Mesothelial cell of epicardium (in vitro differentiated cells): ENCODE results near the gene CCDC80. TPM values are rescaled to one million over a fixed set of nuclear protein-coding genes. Genes with fewer than 3 reads are reported as not detected.

ENCODE experiments used
- DNase-seq, 2 experiments: peaks; one replicate each; pipeline ENCODE4 v3.0.0; 2021; ENCODE audit warnings: low spot score in 2 of 2; ENCODE audit not compliant: unreplicated experiment in 2 of 2
- H3K27ac Mint-ChIP-seq: 2 replicates; pipeline ENCODE4 v1.8.0; 2021; ENCODE audit warnings: mixed read lengths
- H3K27me3 Mint-ChIP-seq: 2 replicates; pipeline ENCODE4 v1.8.0; 2021; ENCODE audit warnings: low read depth, mixed read lengths
- H3K36me3 Mint-ChIP-seq: 2 replicates; pipeline ENCODE4 v1.8.0; 2021; ENCODE audit warnings: mixed read lengths
- H3K4me1 Mint-ChIP-seq: 2 replicates; pipeline ENCODE4 v1.8.0; 2021; ENCODE audit warnings: mixed read lengths
- H3K4me3 Mint-ChIP-seq: 2 replicates; pipeline ENCODE4 v1.8.0; 2021; ENCODE audit warnings: mild to moderate bottlenecking, moderate library complexity, mixed read lengths
- H3K9me3 Mint-ChIP-seq: 2 replicates; pipeline ENCODE4 v1.8.0; 2021; ENCODE audit warnings: mixed read lengths
- total RNA-seq: library from RNA; stranded (reverse); gene quantifications from 3 replicates; pipeline ENCODE4 v1.2.1, GENCODE V29; 2021
- TF ChIP-seq, protein P1 (sequence below): fragments of 200-600 bp; sonication (generic); IDR thresholded peaks from one replicate; pipeline ENCODE4 v1.5.0; 2021; ENCODE audit warnings: antibody characterized with exemption; ENCODE audit not compliant: unreplicated experiment

Gene CCDC80
- total RNA-seq, 1 donor from 2014 or later = 134 TPM

DNA sequence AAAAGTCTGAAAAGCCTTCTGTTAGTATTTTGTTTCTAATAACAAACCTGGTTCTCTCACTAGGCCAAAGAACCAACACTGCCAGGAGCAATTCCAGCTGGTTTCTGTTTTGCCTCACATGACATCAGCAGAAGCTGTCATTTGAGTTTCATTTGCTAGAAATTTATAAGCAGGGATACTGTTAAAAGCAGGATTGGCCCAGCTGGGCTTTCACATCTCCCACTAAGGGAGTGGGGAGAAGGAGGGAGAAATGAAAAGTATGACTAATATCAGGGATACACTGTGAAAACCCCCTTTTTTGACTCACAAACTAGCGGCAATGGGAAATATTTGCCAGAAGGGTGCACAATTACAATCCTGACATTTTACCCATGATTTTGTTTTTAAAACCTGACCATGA lies 5.3 kb downstream of the CCDC80 start:
- peaks cover 2% of the 10 kb centered on the region for H3K36me3 Mint-ChIP-seq
- DNase-seq = no peak
- no peaks in the 10 kb centered on the region for H3K9me3 Mint-ChIP-seq
- peak overlapping the region; percentile 56 for H3K4me3 Mint-ChIP-seq
- H3K27me3 Mint-ChIP-seq = no peaks in the 10 kb centered on the region
- TF ChIP-seq, protein P1, sequence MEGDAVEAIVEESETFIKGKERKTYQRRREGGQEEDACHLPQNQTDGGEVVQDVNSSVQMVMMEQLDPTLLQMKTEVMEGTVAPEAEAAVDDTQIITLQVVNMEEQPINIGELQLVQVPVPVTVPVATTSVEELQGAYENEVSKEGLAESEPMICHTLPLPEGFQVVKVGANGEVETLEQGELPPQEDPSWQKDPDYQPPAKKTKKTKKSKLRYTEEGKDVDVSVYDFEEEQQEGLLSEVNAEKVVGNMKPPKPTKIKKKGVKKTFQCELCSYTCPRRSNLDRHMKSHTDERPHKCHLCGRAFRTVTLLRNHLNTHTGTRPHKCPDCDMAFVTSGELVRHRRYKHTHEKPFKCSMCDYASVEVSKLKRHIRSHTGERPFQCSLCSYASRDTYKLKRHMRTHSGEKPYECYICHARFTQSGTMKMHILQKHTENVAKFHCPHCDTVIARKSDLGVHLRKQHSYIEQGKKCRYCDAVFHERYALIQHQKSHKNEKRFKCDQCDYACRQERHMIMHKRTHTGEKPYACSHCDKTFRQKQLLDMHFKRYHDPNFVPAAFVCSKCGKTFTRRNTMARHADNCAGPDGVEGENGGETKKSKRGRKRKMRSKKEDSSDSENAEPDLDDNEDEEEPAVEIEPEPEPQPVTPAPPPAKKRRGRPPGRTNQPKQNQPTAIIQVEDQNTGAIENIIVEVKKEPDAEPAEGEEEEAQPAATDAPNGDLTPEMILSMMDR = no peak
- peaks cover 67% of the 10 kb centered on the region for H3K4me1 Mint-ChIP-seq
- peak overlapping the region; percentile 97 for H3K27ac Mint-ChIP-seq

DNA sequence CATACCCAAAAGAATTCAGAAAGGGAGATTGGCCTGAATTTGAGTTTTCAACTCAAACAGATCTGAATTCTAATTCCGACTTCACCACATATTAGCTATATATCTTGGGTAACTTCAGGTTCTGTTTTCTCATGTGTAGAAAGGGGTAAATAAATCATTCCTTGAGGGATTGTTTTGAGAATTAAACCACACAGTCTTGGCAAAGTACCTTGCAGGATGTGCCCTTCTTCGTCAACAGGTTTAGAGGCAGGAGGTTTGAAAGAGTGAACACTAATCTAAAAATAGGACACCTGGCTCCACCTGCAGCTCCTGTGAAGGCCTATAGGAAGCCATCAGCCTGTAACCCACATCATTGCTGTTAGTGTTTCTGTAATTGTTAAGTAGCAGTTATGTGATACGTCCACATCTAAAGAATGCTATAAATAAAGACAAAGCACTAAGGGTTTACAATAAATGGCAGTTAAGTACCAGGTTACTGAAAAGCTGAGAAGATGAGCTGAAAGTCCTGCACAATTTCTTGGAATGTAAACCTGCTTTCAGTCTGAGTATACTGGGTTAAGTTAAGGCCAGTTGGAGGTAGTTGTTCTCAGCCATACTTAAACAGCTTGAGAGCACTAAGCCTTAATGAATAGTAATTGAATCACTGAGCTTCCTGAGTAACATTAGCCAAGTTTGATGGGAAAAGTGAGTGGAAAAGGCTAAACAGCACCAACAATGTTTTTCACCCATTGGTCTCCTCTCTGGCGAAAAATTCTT lies 6.0 kb downstream of the CCDC80 start:
- DNase-seq = no peak
- H3K27ac Mint-ChIP-seq = peak overlapping the region; percentile 97
- peaks cover 2% of the 10 kb centered on the region for H3K36me3 Mint-ChIP-seq
- H3K9me3 Mint-ChIP-seq = no peaks in the 10 kb centered on the region
- TF ChIP-seq, protein P1 = no peak
- peak overlapping the region; percentile 56 for H3K4me3 Mint-ChIP-seq
- no peaks in the 10 kb centered on the region for H3K27me3 Mint-ChIP-seq
- peaks cover 67% of the 10 kb centered on the region for H3K4me1 Mint-ChIP-seq

DNA sequence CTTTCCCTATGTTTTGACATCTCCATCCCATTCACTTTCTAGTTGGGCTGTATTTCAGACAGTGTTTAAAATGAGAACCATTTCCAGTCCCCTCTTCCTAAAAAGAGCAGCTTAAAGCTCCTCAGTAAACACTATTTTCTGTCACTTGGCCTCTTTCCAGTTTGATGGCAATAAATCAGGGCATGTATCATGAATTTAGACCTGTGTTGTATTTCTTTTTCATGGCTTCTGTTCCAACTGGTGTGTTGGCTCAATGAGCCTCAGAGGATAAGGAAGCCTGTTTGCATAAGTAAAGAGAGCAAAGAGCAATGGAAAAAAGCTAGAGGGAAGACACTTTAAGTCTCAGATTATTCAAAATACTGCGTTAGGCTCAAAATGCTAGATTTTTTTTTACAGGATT lies 7.2 kb downstream of the CCDC80 start:
- TF ChIP-seq, protein P1 = no peak
- H3K4me3 Mint-ChIP-seq = peak overlapping the region; percentile 7
- H3K9me3 Mint-ChIP-seq = no peaks in the 10 kb centered on the region
- H3K27me3 Mint-ChIP-seq = no peaks in the 10 kb centered on the region
- H3K36me3 Mint-ChIP-seq = peaks cover 3% of the 10 kb centered on the region
- H3K4me1 Mint-ChIP-seq = peaks cover 73% of the 10 kb centered on the region
- no peak for DNase-seq
- peak overlapping the region; percentile 76 for H3K27ac Mint-ChIP-seq

DNA sequence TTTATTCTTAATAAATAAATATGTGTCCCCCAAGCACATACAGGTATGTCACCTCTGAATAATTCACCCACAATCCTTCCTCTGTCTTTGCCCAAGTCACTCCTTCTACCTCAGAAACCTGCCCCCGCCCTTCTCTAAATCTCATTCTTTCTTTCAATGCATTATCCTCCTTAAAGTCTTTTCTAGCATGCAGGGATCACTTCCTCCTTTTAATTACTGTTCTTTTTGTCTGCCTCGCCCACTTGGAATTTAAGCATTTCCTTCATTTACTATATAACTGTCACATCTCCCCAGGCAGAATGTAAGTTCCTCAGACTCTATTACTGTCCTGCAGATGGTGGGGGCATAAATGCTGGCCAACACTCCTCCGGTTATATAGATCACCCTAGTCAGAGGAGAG lies 7.8 kb downstream of the CCDC80 start:
- no peaks in the 10 kb centered on the region for H3K27me3 Mint-ChIP-seq
- H3K27ac Mint-ChIP-seq = peak overlapping the region; percentile 76
- TF ChIP-seq, protein P1 = no peak
- DNase-seq = no peak
- H3K4me3 Mint-ChIP-seq = no peak overlapping the region
- peaks cover 6% of the 10 kb centered on the region for H3K36me3 Mint-ChIP-seq
- peaks cover 71% of the 10 kb centered on the region for H3K4me1 Mint-ChIP-seq
- H3K9me3 Mint-ChIP-seq = no peaks in the 10 kb centered on the region

DNA sequence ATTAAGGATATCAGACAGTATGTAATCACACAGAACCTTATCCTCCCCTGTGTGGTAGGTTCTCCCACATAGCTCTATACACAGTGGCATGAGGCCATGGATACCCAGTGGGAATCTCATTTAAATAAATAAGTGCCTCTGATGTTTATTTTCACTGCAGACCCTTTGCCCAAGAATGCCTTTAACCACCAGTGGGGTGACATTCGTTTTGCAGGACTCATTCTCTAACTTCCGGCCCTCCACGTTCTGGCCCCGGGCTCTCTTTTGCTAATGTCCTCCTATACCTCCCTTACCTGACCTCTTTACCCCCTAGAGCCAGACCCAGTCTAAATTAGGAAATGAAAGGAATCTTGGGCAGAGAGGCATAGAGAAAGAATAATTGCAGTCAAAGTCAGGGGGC lies 8.3 kb downstream of the CCDC80 start:
- Mint-ChIP-seq H3K36me3 (peaks cover 4% of the 10 kb centered on the region), H3K27me3 (no peaks in the 10 kb centered on the region), H3K4me1 (peaks cover 71% of the 10 kb centered on the region), H3K27ac (peak overlapping the region; percentile 74), H3K4me3 (no peak overlapping the region), H3K9me3 (no peaks in the 10 kb centered on the region)
- TF ChIP-seq, protein P1 = no peak
- DNase-seq = no peak
